Right lobe of liver (tissue), 6 donors: ENCODE measurements around the gene MAPK1. TPM values are rescaled to one million over a fixed set of nuclear protein-coding genes. Genes with fewer than 3 reads are reported as not detected.
A peak's percentile ranks its signal among the peaks of the same experiment; 100 is the strongest.
"Not testable (repeated sequence)": the region's sequence is repeated elsewhere in the genome, so short reads cannot be mapped to it uniquely, and the experiment has no call there.

Experiments
- ATAC-seq, 4 donors: fragments of 200-7000 bp; cut with Tn5 transposase; one replicate each; pipeline ENCODE4 v1.9.1; 2020; ENCODE audit warnings: mild to moderate bottlenecking in 4 of 4, moderate library complexity in 4 of 4
- DNase-seq, 3 donors: peaks; one replicate each; pipeline ENCODE4 v3.0.0-alpha.2; 2020
- H3K27ac ChIP-seq, 3 donors: fragments of 200-600 bp; one replicate each; pipeline ENCODE4 v1.8.0; 2022
- H3K27me3 ChIP-seq, 2 donors: fragments of 200-600 bp; one replicate each; pipeline ENCODE4 v1.8.0; 2022
- H3K36me3 ChIP-seq, 4 donors: fragments of 200-600 bp; sonication (generic) in 1 of 4; one replicate each; pipeline versions ENCODE4 v1.5.1 to v1.8.0; 2017 to 2022; ENCODE audit warnings: control low read depth in 1 of 4
- H3K4me1 ChIP-seq, 4 donors: fragments of 200-600 bp; sonication (generic) in 1 of 4; one replicate each; pipeline versions ENCODE4 v1.5.1 to v1.8.0; 2017 to 2022; ENCODE audit warnings: control low read depth in 1 of 4
- H3K4me3 ChIP-seq, 3 donors: fragments of 200-600 bp; one replicate each; pipeline ENCODE4 v1.8.0; 2022
- H3K9me3 ChIP-seq, 4 donors: fragments of 200-600 bp; sonication (generic) in 1 of 4; one replicate each; pipeline versions ENCODE4 v1.5.1 to v1.8.0; 2017 to 2022; ENCODE audit warnings: control low read depth in 1 of 4
- POLR2A ChIP-seq: fragments of 450-650 bp; IDR thresholded peaks from one replicate; pipeline ENCODE4 v1.6.1; 2017; ENCODE audit warnings: antibody characterized with exemption, mild to moderate bottlenecking
- WGBS: methylation state at CpG from one replicate; pipeline ENCODE4 v1.1.6; 2018; ENCODE audit warnings: low coverage, low lambda C conversion rate; ENCODE audit not compliant: insufficient coverage; ENCODE audit errors: missing lambda C conversion rate; 5-methylcytosine and 5-hydroxymethylcytosine counted together
- intact Hi-C, 2 donors: fragments of 100-400 bp; cut with DNase I; formaldehyde crosslinking; loops; one replicate each; pipeline versions ENCODE4 v1.11.2 to v1.14.1; 2022
- total RNA-seq, 6 experiments: library from RNA; depleted of rRNA in 2 of 6; stranded (reverse); fragments of >200 nt in 2 of 6; fragmentation: NEBNext Ultra II Directional in 3 of 6; extraction: Animal tissue kit (Norgen Biotek cat#: 25700) in 3 of 6; gene quantifications; one replicate each; pipeline versions ENCODE4 v1.1.0 to v1.2.4, GENCODE V29; 2016 to 2023
- TF ChIP-seq, protein P1 (sequence below), 4 donors: fragments of 200-600 bp in 3 of 4; fragments of 450-650 bp in 1 of 4; IDR thresholded peaks; one replicate each; pipeline versions ENCODE4 v1.5.1 to v1.8.0; 2016 to 2022; ENCODE audit warnings: antibody characterized with exemption in 4 of 4, mild to moderate bottlenecking in 2 of 4
- donor health status: DM: no; HTN: yes; CAD: no.
- donor health status: DM: no; HTN: no; CAD: no.
- donor health status: DM: no; HTN: no; CAD: no.
- donor health status: DM: no; HTN: yes; CAD: no.
- donor health status: DM: no; HTN: yes; CAD: no.

MAPK1 gene
- total RNA-seq, 6 experiments from 2014 or later: 43.4 to 75.0 (median 59.5) TPM

DNA sequence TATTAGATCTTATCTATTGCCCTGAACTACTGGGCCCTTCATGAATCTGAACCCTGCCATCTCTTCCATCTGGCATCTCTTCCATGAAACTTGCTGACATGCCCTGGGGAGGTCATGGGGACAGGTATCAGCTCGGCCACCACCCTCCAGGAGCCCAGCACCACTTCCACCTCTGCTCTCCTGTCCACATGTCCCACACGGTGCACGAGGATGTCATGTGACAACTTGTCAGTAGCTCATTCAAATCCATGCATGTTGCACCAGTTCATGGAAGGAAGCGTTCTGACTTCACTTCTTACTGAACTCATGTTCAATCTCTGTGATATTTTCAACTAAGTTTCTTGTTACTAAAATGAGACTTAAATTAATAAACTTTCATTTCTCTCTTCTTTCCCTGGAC, 148.4 kb downstream of the MAPK1 start:
- no peaks in the 10 kb centered on the region for H3K4me1 ChIP-seq
- intact Hi-C loops: no loop called here
- no peak overlapping the region for H3K27ac ChIP-seq
- H3K9me3 ChIP-seq: no peaks in the 10 kb centered on the region
- DNase-seq (no peak), ATAC-seq (peak; percentile 37 to 47 (median 44))
- no peak overlapping the region for H3K4me3 ChIP-seq
- H3K36me3 ChIP-seq: no peaks in the 10 kb centered on the region
- no peak for TF ChIP-seq POLR2A
- TF ChIP-seq, protein P1, sequence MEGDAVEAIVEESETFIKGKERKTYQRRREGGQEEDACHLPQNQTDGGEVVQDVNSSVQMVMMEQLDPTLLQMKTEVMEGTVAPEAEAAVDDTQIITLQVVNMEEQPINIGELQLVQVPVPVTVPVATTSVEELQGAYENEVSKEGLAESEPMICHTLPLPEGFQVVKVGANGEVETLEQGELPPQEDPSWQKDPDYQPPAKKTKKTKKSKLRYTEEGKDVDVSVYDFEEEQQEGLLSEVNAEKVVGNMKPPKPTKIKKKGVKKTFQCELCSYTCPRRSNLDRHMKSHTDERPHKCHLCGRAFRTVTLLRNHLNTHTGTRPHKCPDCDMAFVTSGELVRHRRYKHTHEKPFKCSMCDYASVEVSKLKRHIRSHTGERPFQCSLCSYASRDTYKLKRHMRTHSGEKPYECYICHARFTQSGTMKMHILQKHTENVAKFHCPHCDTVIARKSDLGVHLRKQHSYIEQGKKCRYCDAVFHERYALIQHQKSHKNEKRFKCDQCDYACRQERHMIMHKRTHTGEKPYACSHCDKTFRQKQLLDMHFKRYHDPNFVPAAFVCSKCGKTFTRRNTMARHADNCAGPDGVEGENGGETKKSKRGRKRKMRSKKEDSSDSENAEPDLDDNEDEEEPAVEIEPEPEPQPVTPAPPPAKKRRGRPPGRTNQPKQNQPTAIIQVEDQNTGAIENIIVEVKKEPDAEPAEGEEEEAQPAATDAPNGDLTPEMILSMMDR (IDR thresholded peaks at IDR 0.05): no peak
- no peaks in the 10 kb centered on the region for H3K27me3 ChIP-seq
- 12% methylated on average over 4 of the region's 4 CpGs for WGBS

DNA sequence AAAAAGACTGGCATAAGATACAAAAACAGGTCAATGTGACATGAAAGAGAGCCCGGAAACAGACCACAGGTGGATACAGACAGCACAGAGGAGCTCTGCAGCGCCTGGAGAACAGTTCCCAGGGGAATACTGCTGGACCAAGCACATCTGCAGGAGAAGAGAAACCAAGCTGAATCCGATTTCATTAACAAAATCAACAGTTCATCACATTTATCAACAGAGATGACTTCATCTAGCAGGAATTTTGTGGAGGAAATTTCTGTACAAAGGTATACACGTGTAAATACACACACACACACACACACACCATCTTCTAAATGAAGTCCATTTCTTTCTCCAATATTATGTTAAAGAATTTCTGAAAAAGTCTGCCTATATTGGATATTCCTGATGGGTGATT, 148.9 kb downstream of the MAPK1 start:
- no peak overlapping the region for H3K27ac ChIP-seq
- no peaks in the 10 kb centered on the region for H3K36me3 ChIP-seq
- ATAC-seq: peak in 1 of 4 donors; percentile 86
- WGBS: 40% methylated on average over 4 of the region's 4 CpGs
- no peak for TF ChIP-seq POLR2A
- TF ChIP-seq, protein P1 (IDR thresholded peaks at IDR 0.05): no peak
- intact Hi-C loops: no loop called here
- H3K27me3 ChIP-seq: no peaks in the 10 kb centered on the region
- no peak for DNase-seq
- H3K9me3 ChIP-seq: no peaks in the 10 kb centered on the region
- no peaks in the 10 kb centered on the region for H3K4me1 ChIP-seq
- H3K4me3 ChIP-seq: no peak overlapping the region

DNA sequence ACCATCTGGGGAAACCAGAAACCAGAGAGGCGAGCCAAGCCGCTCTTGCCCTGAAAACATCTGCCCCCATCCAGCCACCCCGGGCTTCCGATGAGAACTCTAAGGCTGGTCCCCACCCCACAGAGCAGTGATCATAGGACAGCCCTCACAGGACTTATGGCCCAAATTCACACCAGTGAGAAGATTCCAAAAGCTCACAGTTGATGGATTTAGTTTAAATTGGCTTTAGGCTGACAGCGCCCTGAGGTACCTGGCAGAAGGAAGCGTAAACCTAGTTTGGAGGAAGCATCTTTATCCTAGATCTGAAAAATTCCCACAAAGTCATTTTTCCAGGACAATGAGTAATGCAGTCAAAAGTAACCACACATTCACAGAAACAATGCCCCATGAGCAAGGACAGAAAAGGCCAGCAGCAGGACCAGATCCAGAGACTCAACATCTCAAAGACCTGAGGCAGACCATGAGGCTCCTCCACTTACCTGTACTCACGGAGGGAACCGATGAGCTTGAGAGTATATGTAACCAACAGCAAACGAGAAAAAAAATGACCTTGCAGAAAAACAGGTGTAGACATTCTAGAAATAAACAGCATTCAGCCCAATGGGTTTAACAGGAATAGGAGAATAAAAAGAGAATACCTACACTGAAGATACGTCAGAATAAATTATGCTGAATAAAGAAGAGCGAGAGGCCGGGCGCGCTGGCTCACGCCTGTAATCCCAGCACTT, 150.9 kb downstream of the MAPK1 start:
- H3K27ac ChIP-seq, H3K9me3 ChIP-seq, H3K4me3 ChIP-seq, intact Hi-C loops, ATAC-seq, H3K36me3 ChIP-seq, H3K4me1 ChIP-seq, H3K27me3 ChIP-seq: not testable (repeated sequence)
- whole genome bisulfite sequencing: 91% methylated on average over 12 of the region's 15 CpGs
- peak in 1 of 3 donors; percentile 1 for DNase-seq

DNA sequence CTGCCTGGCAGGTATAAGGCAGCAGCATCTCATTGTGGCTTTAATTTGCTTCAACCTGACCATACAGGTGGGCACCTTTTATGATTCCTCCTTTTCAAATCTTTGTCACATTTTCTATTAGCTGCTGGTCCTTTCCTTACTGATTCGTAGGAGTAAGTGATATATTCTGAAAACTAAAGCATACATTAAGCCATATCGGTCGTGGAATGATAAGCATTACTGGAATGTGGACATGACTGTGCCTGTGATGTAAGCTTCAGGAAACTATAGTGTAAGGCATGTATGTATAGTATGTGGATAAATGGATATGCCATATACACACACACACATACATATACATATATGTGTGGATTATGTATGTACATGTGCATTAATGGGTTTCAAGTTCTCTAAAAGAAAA, 152.7 kb downstream of the MAPK1 start:
- ATAC-seq (no peak), DNase-seq (no peak)
- intact Hi-C loops: loop anchor here in 1 of 2 donors (5.0 kb wide), 1 partner anchor 223 kb away; no protein-coding TSS in a partner anchor
- no peaks in the 10 kb centered on the region for H3K27me3 ChIP-seq
- no peak overlapping the region for H3K4me3 ChIP-seq
- no peak overlapping the region for H3K27ac ChIP-seq
- TF ChIP-seq, protein P1 (IDR thresholded peaks at IDR 0.05): no peak
- no peak for TF ChIP-seq POLR2A
- H3K9me3 ChIP-seq: no peaks in the 10 kb centered on the region
- H3K4me1 ChIP-seq: peaks cover 0 to 4% (median 0%) of the 10 kb centered on the region in 4 donors
- 65% methylated on average over 3 of the region's 3 CpGs for WGBS
- no peaks in the 10 kb centered on the region for H3K36me3 ChIP-seq

DNA sequence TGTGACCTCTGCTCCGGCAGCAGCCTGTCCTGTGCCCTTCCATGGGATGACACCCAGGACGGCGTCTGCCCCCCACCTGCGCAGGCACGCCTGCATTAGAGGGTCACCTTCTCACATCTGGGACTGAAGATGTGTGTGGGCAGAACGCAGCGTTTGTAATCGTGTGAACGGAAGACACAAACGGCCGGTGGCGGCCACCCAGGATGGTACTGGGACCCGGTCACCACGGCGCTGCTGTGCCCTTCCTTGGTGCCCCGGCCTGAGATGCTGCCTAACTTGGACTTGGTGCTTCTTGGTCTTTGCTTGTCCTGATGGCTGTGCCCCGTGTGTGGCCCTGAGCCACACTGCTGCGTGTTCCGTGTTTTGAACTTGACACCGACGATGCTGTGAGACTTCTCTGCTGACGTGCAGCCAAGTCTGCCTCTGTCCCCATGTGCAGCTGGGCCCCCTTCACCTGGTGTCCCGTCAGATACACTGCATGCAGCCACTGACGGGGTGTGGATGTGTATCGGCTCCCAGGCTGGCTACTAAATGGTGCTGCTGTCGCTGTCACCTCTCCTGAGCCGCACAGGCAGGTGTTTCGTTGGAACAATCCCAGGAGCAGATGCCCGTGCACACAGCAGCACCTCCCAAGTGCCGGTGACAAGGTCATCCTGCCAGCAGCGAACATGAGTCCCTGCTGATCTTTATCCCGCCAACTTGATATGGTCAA, 153.2 kb downstream of the MAPK1 start:
- H3K36me3 ChIP-seq: no peaks in the 10 kb centered on the region
- no peaks in the 10 kb centered on the region for H3K9me3 ChIP-seq
- ATAC-seq (peak in 1 of 4 donors; percentile 31), DNase-seq (peak in 1 of 3 donors; percentile 48)
- intact Hi-C loops: loop anchor here in 1 of 2 donors (5.0 kb wide), 1 partner anchor 223 kb away; no protein-coding TSS in a partner anchor
- no peak overlapping the region for H3K4me3 ChIP-seq
- H3K27me3 ChIP-seq: no peaks in the 10 kb centered on the region
- no peak for TF ChIP-seq POLR2A
- TF ChIP-seq, protein P1 (IDR thresholded peaks at IDR 0.05): no peak
- H3K4me1 ChIP-seq: peaks cover 0 to 4% (median 0%) of the 10 kb centered on the region in 4 donors
- no peak overlapping the region for H3K27ac ChIP-seq
- 33% methylated on average over 8 of the region's 32 CpGs for WGBS
